ENCODE measurements around the gene SEC14L6.
A peak's percentile ranks its signal among the peaks of the same experiment; 100 is the strongest.
"Not testable (repeated sequence)": the region's sequence is repeated elsewhere in the genome, so short reads cannot be mapped to it uniquely, and the experiment has no call there.

Gene SEC14L6

GRCh38 chr22:30546616-30547015, at the start of gene SEC14L6:
Gene SEC14L6, minus strand, starts transcription at chr22:30546741. Its CDS starts 59 bp downstream, at chr22:30546682.
- no peak for DNase-seq (ENCODE audit: low read depth)
- TF ChIP-seq, protein P1, sequence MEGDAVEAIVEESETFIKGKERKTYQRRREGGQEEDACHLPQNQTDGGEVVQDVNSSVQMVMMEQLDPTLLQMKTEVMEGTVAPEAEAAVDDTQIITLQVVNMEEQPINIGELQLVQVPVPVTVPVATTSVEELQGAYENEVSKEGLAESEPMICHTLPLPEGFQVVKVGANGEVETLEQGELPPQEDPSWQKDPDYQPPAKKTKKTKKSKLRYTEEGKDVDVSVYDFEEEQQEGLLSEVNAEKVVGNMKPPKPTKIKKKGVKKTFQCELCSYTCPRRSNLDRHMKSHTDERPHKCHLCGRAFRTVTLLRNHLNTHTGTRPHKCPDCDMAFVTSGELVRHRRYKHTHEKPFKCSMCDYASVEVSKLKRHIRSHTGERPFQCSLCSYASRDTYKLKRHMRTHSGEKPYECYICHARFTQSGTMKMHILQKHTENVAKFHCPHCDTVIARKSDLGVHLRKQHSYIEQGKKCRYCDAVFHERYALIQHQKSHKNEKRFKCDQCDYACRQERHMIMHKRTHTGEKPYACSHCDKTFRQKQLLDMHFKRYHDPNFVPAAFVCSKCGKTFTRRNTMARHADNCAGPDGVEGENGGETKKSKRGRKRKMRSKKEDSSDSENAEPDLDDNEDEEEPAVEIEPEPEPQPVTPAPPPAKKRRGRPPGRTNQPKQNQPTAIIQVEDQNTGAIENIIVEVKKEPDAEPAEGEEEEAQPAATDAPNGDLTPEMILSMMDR (conservative IDR thresholded peaks at IDR 0.05; ENCODE audit: low read depth, low read length) = no peak
- no peak within 1 kb of the TSS for H3K4me3 ChIP-seq (ENCODE audit: low read depth, low read length)

DNA sequence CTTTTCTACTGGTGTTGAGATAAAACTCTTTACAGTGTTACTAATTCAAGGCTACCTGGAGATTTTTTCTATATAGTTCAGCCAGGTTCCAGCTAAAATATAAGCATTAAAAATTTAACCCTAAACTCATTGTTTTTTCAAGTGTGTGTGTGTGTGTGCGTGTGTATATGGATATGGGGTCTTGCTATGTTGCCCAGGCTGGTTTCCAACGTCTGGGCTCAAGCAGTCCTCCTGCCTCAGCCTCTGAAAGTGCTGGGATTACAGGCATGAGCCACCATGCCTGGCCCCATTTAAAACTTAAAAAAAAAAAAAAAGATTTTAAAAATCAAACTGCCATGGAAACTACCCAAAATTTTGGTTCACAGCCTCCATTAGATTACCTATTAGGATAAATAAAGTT, 49.7 kb upstream of the SEC14L6 start:
- H3K4me3 ChIP-seq (ENCODE audit: low read depth, low read length) = no peak overlapping the region
- no peak for DNase-seq (ENCODE audit: low read depth)
- TF ChIP-seq, protein P1 (conservative IDR thresholded peaks at IDR 0.05; ENCODE audit: low read depth, low read length) = no peak

GRCh38 chr22:30592360-30592713, 45.8 kb upstream of the SEC14L6 start:
- not testable (repeated sequence) for DNase-seq (ENCODE audit: low read depth)
- peak overlapping the region; percentile 22 for H3K4me3 ChIP-seq (ENCODE audit: low read depth, low read length)

DNA sequence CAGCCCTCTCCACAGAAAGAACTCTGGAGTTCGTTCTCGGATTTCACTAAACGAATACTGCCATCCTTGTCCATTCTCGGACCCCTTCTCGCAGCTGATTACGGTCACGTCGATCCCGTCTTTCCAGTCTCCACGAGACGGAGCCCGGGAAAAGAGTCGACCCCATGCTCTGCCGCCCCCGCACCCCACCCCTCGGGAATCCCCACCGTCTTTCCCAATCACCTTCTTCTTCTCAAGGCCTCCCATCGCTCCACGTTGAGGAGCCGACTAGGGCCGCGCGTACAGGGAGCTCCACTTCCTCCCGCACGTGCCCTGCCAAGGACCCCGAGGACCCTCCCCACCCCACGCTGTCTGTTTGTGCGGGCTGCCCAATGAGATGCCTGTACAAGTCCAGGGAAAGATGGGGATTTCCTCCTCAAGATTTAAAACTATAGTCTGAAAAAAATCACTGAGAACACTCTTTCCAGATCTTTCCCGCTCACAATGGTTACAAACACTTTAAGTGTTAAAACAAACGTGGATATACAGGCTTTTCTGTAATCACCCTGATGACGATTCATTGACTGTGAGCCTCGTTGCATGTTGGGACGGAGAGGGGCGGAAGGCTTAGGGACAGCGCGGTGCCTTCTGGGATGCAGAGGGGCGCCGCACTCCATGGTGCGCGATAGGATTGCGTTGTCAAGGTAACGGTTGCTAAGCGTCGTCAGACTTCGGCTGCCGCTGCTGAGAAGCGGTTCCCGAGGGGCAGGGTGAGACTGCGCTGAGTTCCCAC, 45.2 kb upstream of the SEC14L6 start, which contains the start of gene PES1:
Gene PES1, minus strand, starts transcription at position 323 of the 772 bp plus-strand sequence. Its CDS starts 77 bp downstream, at position 246.
- TF ChIP-seq, protein P1 (conservative IDR thresholded peaks at IDR 0.05; ENCODE audit: low read depth, low read length) = no peak
- DNase-seq (ENCODE audit: low read depth) = peak; percentile 100
- H3K4me3 ChIP-seq (ENCODE audit: low read depth, low read length) = peak within 1 kb of the TSS; percentile 85

DNA sequence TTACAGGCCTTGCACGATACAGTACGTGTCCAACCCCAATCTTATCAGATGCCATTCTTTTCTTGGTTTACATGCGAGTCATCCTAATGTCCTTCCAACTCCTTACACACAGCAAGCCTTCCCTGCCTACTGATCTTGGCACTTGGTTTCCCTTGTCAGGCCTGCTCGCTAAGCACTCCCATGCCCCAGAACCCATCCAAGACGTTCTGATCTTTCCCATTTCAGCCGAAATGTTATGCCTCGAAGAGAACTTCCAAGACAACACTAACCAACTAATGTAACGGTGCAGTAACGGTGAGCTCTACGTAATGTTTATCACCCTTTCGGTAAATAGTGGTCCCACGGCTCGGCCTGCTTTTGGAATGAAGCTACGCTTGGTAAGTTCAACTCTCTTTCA, 44.6 kb upstream of the SEC14L6 start:
- peak overlapping the region; percentile 85 for H3K4me3 ChIP-seq (ENCODE audit: low read depth, low read length)
- TF ChIP-seq, protein P1 (conservative IDR thresholded peaks at IDR 0.05; ENCODE audit: low read depth, low read length) = no peak
- peak; percentile 53 for DNase-seq (ENCODE audit: low read depth)

DNA sequence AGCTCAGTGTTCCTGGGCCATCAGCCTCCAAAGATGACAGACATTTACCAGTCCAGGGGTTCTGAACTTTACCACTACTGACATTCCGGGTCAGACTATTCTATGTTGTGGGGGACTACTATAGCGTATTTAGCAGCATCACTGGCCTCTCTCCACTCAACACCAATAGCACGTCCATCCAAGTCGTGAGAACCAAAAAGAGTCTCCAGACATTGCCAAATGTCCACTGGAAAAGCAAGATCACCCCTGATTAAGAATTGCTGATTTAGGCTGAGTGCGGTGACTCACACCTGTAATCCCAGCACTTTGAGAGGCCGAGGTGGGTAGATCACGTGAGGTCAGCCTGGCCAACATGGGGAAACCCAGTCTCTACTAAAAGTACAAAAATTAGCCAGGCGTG, 39.9 kb upstream of the SEC14L6 start:
- no peak for DNase-seq (ENCODE audit: low read depth)
- H3K4me3 ChIP-seq (ENCODE audit: low read depth, low read length) = no peak overlapping the region
- TF ChIP-seq, protein P1 (conservative IDR thresholded peaks at IDR 0.05; ENCODE audit: low read depth, low read length) = no peak

GRCh38 chr22:30584441-30584840, 37.9 kb upstream of the SEC14L6 start:
- no peak overlapping the region for H3K4me3 ChIP-seq (ENCODE audit: low read depth, low read length)
- no peak for DNase-seq (ENCODE audit: low read depth)
- TF ChIP-seq, protein P1 (conservative IDR thresholded peaks at IDR 0.05; ENCODE audit: low read depth, low read length) = no peak

Measured in choroid plexus epithelial cell (primary cell).